Measurements from ENCODE around the gene NPTN. TPM values are rescaled to one million over a fixed set of nuclear protein-coding genes. Genes with fewer than 3 reads are reported as not detected.

NPTN gene
- total RNA-seq, 3 donors from 2014 or later = 82.1 to 107 (median 104) TPM

DNA sequence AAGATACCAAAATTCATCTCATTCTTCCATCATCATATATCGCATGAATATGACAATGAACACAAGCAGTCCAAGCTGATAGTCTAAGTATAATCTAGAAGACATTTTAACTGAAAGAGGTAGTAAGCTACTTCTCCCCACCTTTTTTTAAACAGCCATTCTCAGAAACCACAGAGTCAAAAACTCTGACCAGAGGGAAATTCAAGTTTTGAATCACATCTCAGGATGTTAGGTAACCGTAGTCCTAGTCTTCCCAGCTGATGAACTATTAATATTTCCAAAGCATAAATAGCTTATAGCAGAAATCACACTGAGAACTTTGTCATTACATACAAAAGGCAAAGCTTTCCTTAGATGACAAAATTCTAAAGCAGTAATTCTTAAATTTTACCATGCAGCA lies 25.8 kb downstream of the NPTN start:
- H3K4me3 ChIP-seq = no peak overlapping the region
- H3K4me1 ChIP-seq = peaks cover 0 to 7% of the 10 kb centered on the region in 2 donors

DNA sequence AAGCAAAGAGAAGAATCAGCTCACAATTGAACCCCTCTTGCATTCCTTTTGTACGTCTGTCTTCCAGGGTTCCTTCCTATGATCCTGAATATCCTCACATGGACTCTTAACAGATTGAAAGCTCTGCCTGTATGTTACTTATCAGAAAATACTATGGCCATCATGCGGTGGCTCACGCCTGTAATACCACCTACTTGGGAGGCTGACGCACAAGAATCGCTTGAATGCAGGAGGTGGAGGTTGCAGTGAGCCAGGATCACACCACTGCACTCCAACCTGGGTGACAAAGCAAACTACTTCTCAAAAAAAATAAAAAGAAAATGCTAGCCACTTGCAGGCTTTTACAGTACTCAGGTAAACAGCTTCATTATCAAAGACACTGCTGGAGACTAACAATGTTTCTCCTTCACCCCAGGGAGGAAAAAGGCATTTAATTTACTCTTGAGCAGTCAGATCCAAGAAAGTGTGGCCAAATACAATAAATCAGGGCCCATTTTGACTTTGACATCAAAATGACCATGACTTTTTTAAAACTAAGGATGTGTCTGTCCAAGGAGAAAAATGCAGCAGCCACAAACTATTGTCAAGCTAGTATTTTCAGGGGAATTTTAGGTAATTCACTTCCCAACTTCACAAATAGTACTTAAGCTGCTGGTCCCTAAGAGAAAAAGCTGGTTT lies 27.3 kb downstream of the NPTN start:
- intact Hi-C loops (cut with DNase I; ENCODE audit: low total_unique reads) = loop anchor here (10.0 kb wide), 1 partner anchor 881 kb away; no protein-coding TSS in a partner anchor
- Histone ChIP-seq H3K9me3 (no peaks in the 10 kb centered on the region), H3K27me3 (no peaks in the 10 kb centered on the region), H3K4me3 (no peak overlapping the region), H3K4me1 (peaks cover 2 to 19% of the 10 kb centered on the region in 2 donors), H3K36me3 (no peaks in the 10 kb centered on the region), H3K27ac (no peak overlapping the region)
- TF ChIP-seq, protein P1, sequence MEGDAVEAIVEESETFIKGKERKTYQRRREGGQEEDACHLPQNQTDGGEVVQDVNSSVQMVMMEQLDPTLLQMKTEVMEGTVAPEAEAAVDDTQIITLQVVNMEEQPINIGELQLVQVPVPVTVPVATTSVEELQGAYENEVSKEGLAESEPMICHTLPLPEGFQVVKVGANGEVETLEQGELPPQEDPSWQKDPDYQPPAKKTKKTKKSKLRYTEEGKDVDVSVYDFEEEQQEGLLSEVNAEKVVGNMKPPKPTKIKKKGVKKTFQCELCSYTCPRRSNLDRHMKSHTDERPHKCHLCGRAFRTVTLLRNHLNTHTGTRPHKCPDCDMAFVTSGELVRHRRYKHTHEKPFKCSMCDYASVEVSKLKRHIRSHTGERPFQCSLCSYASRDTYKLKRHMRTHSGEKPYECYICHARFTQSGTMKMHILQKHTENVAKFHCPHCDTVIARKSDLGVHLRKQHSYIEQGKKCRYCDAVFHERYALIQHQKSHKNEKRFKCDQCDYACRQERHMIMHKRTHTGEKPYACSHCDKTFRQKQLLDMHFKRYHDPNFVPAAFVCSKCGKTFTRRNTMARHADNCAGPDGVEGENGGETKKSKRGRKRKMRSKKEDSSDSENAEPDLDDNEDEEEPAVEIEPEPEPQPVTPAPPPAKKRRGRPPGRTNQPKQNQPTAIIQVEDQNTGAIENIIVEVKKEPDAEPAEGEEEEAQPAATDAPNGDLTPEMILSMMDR (IDR thresholded peaks at IDR 0.05) = no peak
- TF ChIP-seq POLR2AphosphoS5 (IDR thresholded peaks at IDR 0.05) (no peak), POLR2A (IDR thresholded peaks at IDR 0.05) (no peak)
- DNase-seq (ENCODE audit: low spot score in 2 of 2) = no peak

More for the DNA sequence above, 25.8 kb downstream of the NPTN start:
- no peak for DNase-seq (ENCODE audit: low spot score in 2 of 2)
- intact Hi-C loops (cut with DNase I; ENCODE audit: low total_unique reads) = loop anchor here (10.0 kb wide), 1 partner anchor 883 kb away; no protein-coding TSS in a partner anchor
- TF ChIP-seq, protein P1 (IDR thresholded peaks at IDR 0.05) = no peak
- TF ChIP-seq POLR2A (IDR thresholded peaks at IDR 0.05) = no peak
- no peak for TF ChIP-seq POLR2AphosphoS5 (IDR thresholded peaks at IDR 0.05)
- Histone ChIP-seq H3K27ac (no peak overlapping the region), H3K9me3 (no peaks in the 10 kb centered on the region), H3K36me3 (no peaks in the 10 kb centered on the region), H3K27me3 (no peaks in the 10 kb centered on the region)

DNA sequence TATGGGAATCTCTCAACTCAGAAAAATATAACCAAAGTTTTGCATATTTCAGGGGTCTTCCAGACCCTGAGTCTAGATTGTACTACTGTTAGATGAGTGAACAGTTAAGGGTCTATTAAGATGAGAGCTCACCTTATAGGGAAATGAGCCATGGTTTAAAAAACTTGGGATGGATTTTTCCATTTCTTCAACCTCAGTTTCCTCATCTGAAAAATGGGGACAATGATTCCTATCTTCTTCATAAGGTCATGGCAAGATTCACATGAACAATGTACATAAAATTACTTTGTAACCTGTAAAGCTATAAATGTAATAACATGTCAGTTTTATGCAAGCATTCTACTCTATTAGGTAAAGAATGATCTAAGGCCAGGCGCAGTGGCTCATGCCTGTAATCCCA lies 28.7 kb downstream of the NPTN start:
- TF ChIP-seq POLR2A (IDR thresholded peaks at IDR 0.05) = no peak
- no peak for TF ChIP-seq POLR2AphosphoS5 (IDR thresholded peaks at IDR 0.05)
- TF ChIP-seq, protein P1 (IDR thresholded peaks at IDR 0.05) = no peak
- intact Hi-C loops (cut with DNase I; ENCODE audit: low total_unique reads) = loop anchor here (5.0 to 10.0 kb wide), 2 partner anchors 137 to 880 kb away; no protein-coding TSS in a partner anchor
- H3K4me3 ChIP-seq = no peak overlapping the region
- no peaks in the 10 kb centered on the region for H3K9me3 ChIP-seq
- DNase-seq (ENCODE audit: low spot score in 2 of 2) = no peak
- H3K27me3 ChIP-seq = no peaks in the 10 kb centered on the region
- no peaks in the 10 kb centered on the region for H3K36me3 ChIP-seq
- H3K4me1 ChIP-seq = peaks cover 2 to 25% of the 10 kb centered on the region in 2 donors
- no peak overlapping the region for H3K27ac ChIP-seq

DNA sequence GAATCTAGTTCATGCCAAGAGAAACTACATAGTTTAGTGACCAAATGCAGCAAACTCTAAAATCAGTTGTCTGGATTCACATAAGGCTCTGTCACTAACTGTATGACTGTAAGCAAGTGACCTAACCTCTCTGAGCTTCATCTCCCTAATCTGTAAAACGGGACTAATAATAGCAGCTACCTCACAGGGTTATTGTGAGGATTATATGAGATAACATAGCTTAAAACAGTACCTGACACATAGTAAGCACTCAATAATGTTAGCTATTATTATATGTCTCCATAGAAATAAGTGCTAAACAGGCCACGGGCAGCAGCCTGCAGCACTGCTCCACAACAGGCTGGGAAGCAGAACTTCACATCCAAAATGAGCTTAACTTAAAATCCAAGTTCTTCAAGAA lies 30.2 kb downstream of the NPTN start:
- no peak for DNase-seq (ENCODE audit: low spot score in 2 of 2)
- Histone ChIP-seq H3K4me1 (peaks cover 2 to 25% of the 10 kb centered on the region in 2 donors), H3K4me3 (no peak overlapping the region), H3K27me3 (no peaks in the 10 kb centered on the region), H3K36me3 (no peaks in the 10 kb centered on the region), H3K27ac (no peak overlapping the region), H3K9me3 (no peaks in the 10 kb centered on the region)
- no peak for TF ChIP-seq POLR2A (IDR thresholded peaks at IDR 0.05)
- TF ChIP-seq, protein P1 (IDR thresholded peaks at IDR 0.05) = no peak
- TF ChIP-seq POLR2AphosphoS5 (IDR thresholded peaks at IDR 0.05) = no peak
- intact Hi-C loops (cut with DNase I; ENCODE audit: low total_unique reads) = loop anchor here (5.0 to 10.0 kb wide), 2 partner anchors 136 to 878 kb away; no protein-coding TSS in a partner anchor

DNA sequence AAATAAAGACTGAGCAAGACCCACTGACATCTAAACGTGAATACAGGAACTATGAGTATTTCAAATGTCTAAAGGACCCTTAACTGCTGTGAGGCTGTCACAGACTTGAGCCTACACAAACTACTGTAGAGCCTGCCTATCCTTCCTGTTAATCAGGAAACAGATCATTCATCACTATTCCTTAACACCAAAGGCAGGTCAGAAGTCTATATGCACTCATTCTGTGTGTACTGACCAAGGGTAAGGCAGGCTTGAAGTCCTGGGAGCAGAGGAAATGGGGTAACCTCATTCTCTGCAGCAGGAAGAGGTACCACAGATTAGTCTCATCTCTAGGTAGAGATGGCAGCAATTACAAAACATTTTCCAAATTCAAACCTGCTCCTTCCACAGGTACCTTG lies 30.7 kb downstream of the NPTN start:
- Histone ChIP-seq H3K4me1 (peaks cover 2 to 25% of the 10 kb centered on the region in 2 donors), H3K9me3 (no peaks in the 10 kb centered on the region), H3K27me3 (no peaks in the 10 kb centered on the region), H3K36me3 (no peaks in the 10 kb centered on the region), H3K4me3 (no peak overlapping the region), H3K27ac (peak overlapping the region; percentile 71 to 74)
- no peak for DNase-seq (ENCODE audit: low spot score in 2 of 2)
- TF ChIP-seq POLR2AphosphoS5 (IDR thresholded peaks at IDR 0.05) (no peak), POLR2A (IDR thresholded peaks at IDR 0.05) (no peak)
- intact Hi-C loops (cut with DNase I; ENCODE audit: low total_unique reads) = loop anchor here (5.0 to 10.0 kb wide), 2 partner anchors 135 to 878 kb away; no protein-coding TSS in a partner anchor

Data from breast epithelium (tissue), 4 donors.